ENCODE data around the gene NUCB1.

DNA sequence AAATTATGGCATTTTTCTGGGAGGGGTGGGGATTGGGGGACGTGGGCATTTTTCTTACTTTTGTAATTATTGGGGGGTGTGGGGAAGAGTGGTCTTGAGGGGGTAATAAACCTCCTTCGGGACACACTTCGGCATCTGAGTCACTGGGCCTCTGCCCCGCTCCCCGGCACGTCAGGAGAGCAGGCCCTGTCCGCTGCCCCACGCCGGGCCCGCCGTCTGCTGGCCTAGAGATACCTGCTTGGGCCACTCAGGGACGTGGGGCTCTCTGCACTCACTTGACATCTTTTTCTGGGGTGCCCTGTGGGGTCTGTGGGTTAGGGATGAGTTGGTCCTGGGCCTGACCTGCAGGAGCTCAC is 61.5 kb downstream of the NUCB1 start:
- TF ChIP-seq, protein P1, sequence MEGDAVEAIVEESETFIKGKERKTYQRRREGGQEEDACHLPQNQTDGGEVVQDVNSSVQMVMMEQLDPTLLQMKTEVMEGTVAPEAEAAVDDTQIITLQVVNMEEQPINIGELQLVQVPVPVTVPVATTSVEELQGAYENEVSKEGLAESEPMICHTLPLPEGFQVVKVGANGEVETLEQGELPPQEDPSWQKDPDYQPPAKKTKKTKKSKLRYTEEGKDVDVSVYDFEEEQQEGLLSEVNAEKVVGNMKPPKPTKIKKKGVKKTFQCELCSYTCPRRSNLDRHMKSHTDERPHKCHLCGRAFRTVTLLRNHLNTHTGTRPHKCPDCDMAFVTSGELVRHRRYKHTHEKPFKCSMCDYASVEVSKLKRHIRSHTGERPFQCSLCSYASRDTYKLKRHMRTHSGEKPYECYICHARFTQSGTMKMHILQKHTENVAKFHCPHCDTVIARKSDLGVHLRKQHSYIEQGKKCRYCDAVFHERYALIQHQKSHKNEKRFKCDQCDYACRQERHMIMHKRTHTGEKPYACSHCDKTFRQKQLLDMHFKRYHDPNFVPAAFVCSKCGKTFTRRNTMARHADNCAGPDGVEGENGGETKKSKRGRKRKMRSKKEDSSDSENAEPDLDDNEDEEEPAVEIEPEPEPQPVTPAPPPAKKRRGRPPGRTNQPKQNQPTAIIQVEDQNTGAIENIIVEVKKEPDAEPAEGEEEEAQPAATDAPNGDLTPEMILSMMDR (IDR thresholded peaks at IDR 0.05) = no peak
- TF ChIP-seq POLR2A (IDR thresholded peaks at IDR 0.05) = no peak

Measured in uterus (tissue), 2 donors.